OCI-LY7 (cell line): ENCODE results near the gene LRBA. TPM values are rescaled to one million over a fixed set of nuclear protein-coding genes. Genes with fewer than 3 reads are reported as not detected.

ENCODE experiments used
- BruUV-seq: library from RNA; stranded (reverse); fragments of 400-500 nt; replicated peaks from 2 replicates; lab custom pipeline; 2021; lab: Mats Ljungman, UMichigan
- CTCF ChIA-PET: fragments of 300-600 bp; sonication (Branson Sonifier 250); formaldehyde crosslinking; loops from one replicate; lab custom pipeline; 2022; ENCODE audit warnings: antibody characterized with exemption; ENCODE audit not compliant: unreplicated experiment; lab: Charles Lee
- POLR2A ChIA-PET: fragments of 300-600 bp; sonication (Branson Sonifier 250); formaldehyde crosslinking; loops from one replicate; lab custom pipeline; 2022; ENCODE audit warnings: antibody characterized with exemption; lab: Charles Lee
- DNase-seq: peaks from one replicate; pipeline ENCODE4 v3.0.0-alpha.2; 2015; ENCODE audit warnings: low spot score
- H2AFZ ChIP-seq: fragments of 200-600 bp; sonication (generic), shearing (Covaris generic); 2 replicates; pipeline ENCODE4 v1.6.1; 2014; ENCODE audit warnings: mild to moderate bottlenecking, antibody characterized with exemption, low read length, moderate library complexity
- H3K27ac ChIP-seq: fragments of 200-600 bp; sonication (generic); 2 replicates; pipeline ENCODE4 v1.5.1; 2014; ENCODE audit warnings: mixed run types, low read depth, mild to moderate bottlenecking, moderate library complexity, low read length, inconsistent platforms; ENCODE audit not compliant: poor library complexity, severe bottlenecking
- H3K36me3 ChIP-seq: fragments of 200-600 bp; sonication (generic); 2 replicates; pipeline ENCODE4 v1.6.1; 2014; ENCODE audit warnings: mild to moderate bottlenecking, antibody characterized with exemption, low read length, moderate library complexity, mixed read lengths; ENCODE audit not compliant: insufficient read depth
- H3K4me1 ChIP-seq: fragments of 200-600 bp; sonication (generic); 2 replicates; pipeline ENCODE4 v1.5.1; 2014; ENCODE audit warnings: mild to moderate bottlenecking, low read length; ENCODE audit not compliant: insufficient read depth, poor library complexity, severe bottlenecking
- H3K4me2 ChIP-seq: fragments of 200-600 bp; sonication (generic); 2 replicates; pipeline ENCODE4 v1.6.1; 2014; ENCODE audit warnings: mild to moderate bottlenecking, low read length
- H3K4me3 ChIP-seq: fragments of 200-600 bp; sonication (generic); 2 replicates; pipeline ENCODE4 v1.5.1; 2014; ENCODE audit warnings: mild to moderate bottlenecking, low read depth, low read length; ENCODE audit not compliant: poor library complexity, severe bottlenecking
- H3K79me2 ChIP-seq: fragments of 200-600 bp; sonication (generic); 2 replicates; pipeline ENCODE4 v1.6.1; 2016; ENCODE audit warnings: low read depth, mild to moderate bottlenecking, low read length, moderate library complexity, mixed read lengths; ENCODE audit not compliant: insufficient read depth
- H3K9me2 ChIP-seq: fragments of 200-600 bp; sonication (generic); 2 replicates; pipeline ENCODE4 v1.6.1; 2016; ENCODE audit warnings: mild to moderate bottlenecking, low read length, mixed read lengths; ENCODE audit not compliant: insufficient read depth
- H3K9me3 ChIP-seq: fragments of 200-600 bp; sonication (generic); 2 replicates; pipeline ENCODE4 v1.6.1; 2014; ENCODE audit warnings: mild to moderate bottlenecking, mixed run types, low read length, mixed read lengths
- H4K20me1 ChIP-seq: fragments of 200-600 bp; sonication (generic); 2 replicates; pipeline ENCODE4 v1.6.1; 2014; ENCODE audit warnings: mild to moderate bottlenecking, antibody characterized with exemption, low read length, moderate library complexity, mixed read lengths; ENCODE audit not compliant: insufficient read depth
- EZH2phosphoT487 ChIP-seq: fragments of 200-600 bp; sonication (generic); IDR thresholded peaks from 2 replicates; pipeline ENCODE4 v1.6.1; 2018; ENCODE audit warnings: low read depth, borderline replicate concordance, mild to moderate bottlenecking, mixed run types, antibody characterized with exemption, low read length, moderate library complexity, mixed read lengths
- intact Hi-C: fragments of 100-400 bp; cut with micrococcal nuclease; formaldehyde crosslinking; loops from one replicate; pipeline ENCODE4 v1.10.0; 2022; ENCODE audit not compliant: unreplicated experiment
- total RNA-seq, 2 experiments: library from RNA; depleted of rRNA in 1 of 2; stranded (reverse); fragments of >200 nt in 1 of 2; shearing (Covaris generic) in 1 of 2; gene quantifications; 2 replicates each; pipeline ENCODE4 v1.2.3, GENCODE V29; 2014 to 2022
- TF ChIP-seq, protein P1 (sequence below): fragments of 200-600 bp; sonication (generic); conservative IDR thresholded peaks from 2 replicates; pipeline ENCODE4 v1.5.1; 2014; ENCODE audit warnings: mild to moderate bottlenecking, antibody characterized with exemption, low read length, moderate library complexity, mixed read lengths

The LRBA gene
- total RNA-seq, 2 experiments from 2014 or later: 60.4 to 66.7 TPM

DNA sequence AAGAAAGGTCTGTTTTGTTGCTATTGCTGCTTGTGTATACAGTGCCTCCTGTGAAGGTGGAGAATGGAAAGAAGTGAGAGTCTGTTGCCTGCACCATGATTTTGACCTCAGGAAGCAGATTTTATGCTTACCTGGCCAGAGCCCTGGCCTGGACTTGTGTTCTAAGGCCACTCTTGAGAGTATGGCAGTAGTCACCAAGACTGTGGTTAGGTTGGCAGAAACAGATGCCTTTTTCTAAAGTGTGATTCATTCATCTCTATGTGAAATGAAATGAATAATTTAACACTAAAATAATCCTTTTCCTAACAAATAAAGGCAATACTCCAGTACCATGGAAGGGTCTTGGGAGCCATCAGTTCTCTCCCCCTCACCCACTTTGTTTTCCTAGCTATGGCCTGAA lies 775.1 kb downstream of the LRBA start:
- H3K36me3 ChIP-seq: no peaks in the 10 kb centered on the region
- DNase-seq: no peak
- no peak overlapping the region for H3K4me3 ChIP-seq
- H3K9me3 ChIP-seq: no peaks in the 10 kb centered on the region
- TF ChIP-seq, protein P1, sequence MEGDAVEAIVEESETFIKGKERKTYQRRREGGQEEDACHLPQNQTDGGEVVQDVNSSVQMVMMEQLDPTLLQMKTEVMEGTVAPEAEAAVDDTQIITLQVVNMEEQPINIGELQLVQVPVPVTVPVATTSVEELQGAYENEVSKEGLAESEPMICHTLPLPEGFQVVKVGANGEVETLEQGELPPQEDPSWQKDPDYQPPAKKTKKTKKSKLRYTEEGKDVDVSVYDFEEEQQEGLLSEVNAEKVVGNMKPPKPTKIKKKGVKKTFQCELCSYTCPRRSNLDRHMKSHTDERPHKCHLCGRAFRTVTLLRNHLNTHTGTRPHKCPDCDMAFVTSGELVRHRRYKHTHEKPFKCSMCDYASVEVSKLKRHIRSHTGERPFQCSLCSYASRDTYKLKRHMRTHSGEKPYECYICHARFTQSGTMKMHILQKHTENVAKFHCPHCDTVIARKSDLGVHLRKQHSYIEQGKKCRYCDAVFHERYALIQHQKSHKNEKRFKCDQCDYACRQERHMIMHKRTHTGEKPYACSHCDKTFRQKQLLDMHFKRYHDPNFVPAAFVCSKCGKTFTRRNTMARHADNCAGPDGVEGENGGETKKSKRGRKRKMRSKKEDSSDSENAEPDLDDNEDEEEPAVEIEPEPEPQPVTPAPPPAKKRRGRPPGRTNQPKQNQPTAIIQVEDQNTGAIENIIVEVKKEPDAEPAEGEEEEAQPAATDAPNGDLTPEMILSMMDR: no peak
- no peak for TF ChIP-seq EZH2phosphoT487
- no TSS peak for BruUV-seq
- H3K4me2 ChIP-seq: no peak overlapping the region
- H4K20me1 ChIP-seq: no peaks in the 10 kb centered on the region
- no peaks in the 10 kb centered on the region for H3K9me2 ChIP-seq
- no peak overlapping the region for H3K27ac ChIP-seq
- H3K4me1 ChIP-seq: no peaks in the 10 kb centered on the region
- ChIA-PET CTCF (no interaction called here), POLR2A (no interaction called here)
- intact Hi-C loops: loop anchor here (5.0 kb wide), 1 partner anchor 243 kb away; no protein-coding TSS in a partner anchor
- H3K79me2 ChIP-seq: no peaks in the 10 kb centered on the region
- H2AFZ ChIP-seq: no peak overlapping the region

DNA sequence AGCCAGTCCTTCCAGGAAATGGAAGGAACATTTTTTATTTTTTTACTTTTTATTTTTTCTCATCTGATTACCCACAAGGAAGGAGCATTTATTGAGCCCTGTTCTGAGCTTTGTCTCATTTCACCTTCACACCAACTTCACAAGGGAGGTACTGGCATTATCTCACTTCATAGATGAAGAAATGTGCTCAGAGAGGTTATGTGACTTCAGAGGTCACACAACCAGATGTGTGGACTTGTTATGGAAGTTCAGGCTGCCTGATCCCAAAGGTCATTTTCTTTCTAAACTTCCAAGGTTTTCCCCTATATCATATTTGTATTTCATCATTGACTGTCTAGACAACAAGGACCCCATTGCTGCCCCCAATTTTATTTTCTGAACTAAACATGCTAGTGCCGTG lies 776.5 kb downstream of the LRBA start:
- no peak for DNase-seq
- intact Hi-C loops: no loop called here
- Histone ChIP-seq H3K9me3 (no peaks in the 10 kb centered on the region), H4K20me1 (no peaks in the 10 kb centered on the region), H3K36me3 (no peaks in the 10 kb centered on the region), H3K4me1 (no peaks in the 10 kb centered on the region), H2AFZ (no peak overlapping the region), H3K27ac (no peak overlapping the region), H3K4me3 (no peak overlapping the region), H3K4me2 (no peak overlapping the region), H3K9me2 (no peaks in the 10 kb centered on the region), H3K79me2 (no peaks in the 10 kb centered on the region)
- ChIA-PET POLR2A (no interaction called here), CTCF (no interaction called here)
- TF ChIP-seq EZH2phosphoT487: no peak
- TF ChIP-seq, protein P1: no peak
- BruUV-seq: no TSS peak

- H3K9me3 ChIP-seq: no peaks in the 10 kb centered on the region
- H3K9me2 ChIP-seq: no peaks in the 10 kb centered on the region
- intact Hi-C loops: no loop called here
- H3K79me2 ChIP-seq: no peaks in the 10 kb centered on the region
- no TSS peak for BruUV-seq
- no peaks in the 10 kb centered on the region for H3K4me1 ChIP-seq
- DNase-seq: no peak
- no peak overlapping the region for H3K27ac ChIP-seq
- no peaks in the 10 kb centered on the region for H4K20me1 ChIP-seq
- TF ChIP-seq EZH2phosphoT487: no peak
- TF ChIP-seq, protein P1: no peak
- no peak overlapping the region for H3K4me2 ChIP-seq
- H3K36me3 ChIP-seq: no peaks in the 10 kb centered on the region
- no peak overlapping the region for H2AFZ ChIP-seq
- POLR2A ChIA-PET: no interaction called here
- no peak overlapping the region for H3K4me3 ChIP-seq
- CTCF ChIA-PET: no interaction called here
These were observed 777.8 kb downstream of the LRBA start for GRCh38 chr4:150237110-150237872.
